ENCODE results near the gene ACYP2.
"Not testable (repeated sequence)": the region's sequence is repeated elsewhere in the genome, so short reads cannot be mapped to it uniquely, and the experiment has no call there.

The ACYP2 gene

GRCh38 chr2:54097124-54097523, 18.3 kb upstream of the ACYP2 start:
- no peak for DNase-seq

GRCh38 chr2:54099370-54099769, 16.0 kb upstream of the ACYP2 start:
- no peak for DNase-seq

GRCh38 chr2:54099829-54100585, 15.4 kb upstream of the ACYP2 start:
- no peak for DNase-seq

- DNase-seq: no peak
Observed at GRCh38 chr2:54100772-54101171, 14.6 kb upstream of the ACYP2 start.

GRCh38 chr2:54103454-54104314, 11.7 kb upstream of the ACYP2 start:
- no peak for DNase-seq

GRCh38 chr2:54106631-54107454, 8.6 kb upstream of the ACYP2 start:
- peak in 23 of 56 donors; percentile 3 to 72 (median 24) for DNase-seq

GRCh38 chr2:54107455-54107764, 8.0 kb upstream of the ACYP2 start:
- no peak for DNase-seq

- peak in 13 of 56 donors; percentile 3 to 53 (median 13) for DNase-seq
Observed at GRCh38 chr2:54107903-54108615, 7.4 kb upstream of the ACYP2 start.

GRCh38 chr2:54109848-54110247, 5.6 kb upstream of the ACYP2 start:
- no peak for DNase-seq

GRCh38 chr2:54114479-54114878, 936 bp upstream of the ACYP2 start:
- DNase-seq: not testable (repeated sequence)

GRCh38 chr2:54114936-54115283, 505 bp upstream of the ACYP2 start:
- DNase-seq: no peak

GRCh38 chr2:54116598-54116997, 1.2 kb downstream of the ACYP2 start:
- DNase-seq: not testable (repeated sequence)

GRCh38 chr2:54120950-54121349, 5.5 kb downstream of the ACYP2 start:
- DNase-seq: no peak

GRCh38 chr2:54122171-54122935, 6.9 kb downstream of the ACYP2 start:
- no peak for DNase-seq

- DNase-seq: peak in 2 of 56 donors; percentile 3 to 11
Observed at GRCh38 chr2:54122939-54123338, 7.5 kb downstream of the ACYP2 start.

- DNase-seq: not testable (repeated sequence)
Observed at GRCh38 chr2:54127174-54127573, 11.8 kb downstream of the ACYP2 start.

GRCh38 chr2:54133056-54133455, 17.6 kb downstream of the ACYP2 start:
- DNase-seq: no peak

- no peak for DNase-seq
Observed at GRCh38 chr2:54139210-54139609, 23.8 kb downstream of the ACYP2 start.

GRCh38 chr2:54143780-54144179, 28.4 kb downstream of the ACYP2 start:
- DNase-seq: no peak

GRCh38 chr2:54148391-54148790, 33.0 kb downstream of the ACYP2 start:
- no peak for DNase-seq
